ENCODE results near the gene CHRNB4.

The CHRNB4 gene

GRCh38 chr15:78630886-78631633 lies 9.9 kb downstream of the CHRNB4 start:
- no peak for DNase-seq

- DNase-seq: no peak
Measured at GRCh38 chr15:78629716-78630065, 11.3 kb downstream of the CHRNB4 start.

- no peak for DNase-seq
Measured at GRCh38 chr15:78629031-78629715, 11.8 kb downstream of the CHRNB4 start.

DNA sequence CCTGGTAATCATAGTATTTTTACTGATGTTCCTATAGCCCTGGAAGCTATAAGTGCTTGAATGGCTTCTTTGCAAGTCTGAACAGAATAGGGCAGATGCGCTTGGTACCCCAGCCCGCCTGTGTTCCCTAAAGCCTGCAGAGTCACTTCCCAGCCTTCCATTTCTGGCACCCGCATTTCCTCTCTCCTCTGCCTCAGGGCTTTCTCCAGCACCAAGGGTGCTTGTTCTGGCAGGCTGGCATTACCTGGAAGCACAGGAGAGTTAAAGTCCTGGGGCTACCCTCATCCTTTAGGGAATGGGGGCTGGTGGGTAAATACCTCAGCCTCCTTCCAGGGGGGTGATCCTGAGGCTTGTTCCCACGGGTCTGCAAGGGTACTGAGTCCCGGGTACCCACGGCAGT lies 12.8 kb downstream of the CHRNB4 start:
- DNase-seq: no peak

DNA sequence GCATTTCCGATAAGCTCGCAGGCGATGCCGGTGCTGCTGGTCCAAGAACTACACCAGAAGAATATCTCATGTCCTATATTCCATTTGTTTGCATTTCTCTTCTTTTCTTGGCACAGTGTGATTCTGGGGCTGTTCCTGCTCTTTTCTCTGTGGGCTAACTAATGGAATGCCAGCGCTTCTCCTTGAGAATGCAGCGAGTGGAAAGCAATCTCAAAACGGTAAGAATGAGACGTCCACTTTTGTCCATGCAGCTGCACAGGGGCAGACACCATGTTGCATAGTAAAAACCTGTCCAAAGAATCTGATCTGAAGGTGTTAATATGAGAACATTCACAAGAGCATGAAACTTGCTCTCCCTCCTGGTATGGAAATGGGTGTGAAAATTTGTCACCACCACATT lies 13.7 kb downstream of the CHRNB4 start:
- DNase-seq: no peak

DNA sequence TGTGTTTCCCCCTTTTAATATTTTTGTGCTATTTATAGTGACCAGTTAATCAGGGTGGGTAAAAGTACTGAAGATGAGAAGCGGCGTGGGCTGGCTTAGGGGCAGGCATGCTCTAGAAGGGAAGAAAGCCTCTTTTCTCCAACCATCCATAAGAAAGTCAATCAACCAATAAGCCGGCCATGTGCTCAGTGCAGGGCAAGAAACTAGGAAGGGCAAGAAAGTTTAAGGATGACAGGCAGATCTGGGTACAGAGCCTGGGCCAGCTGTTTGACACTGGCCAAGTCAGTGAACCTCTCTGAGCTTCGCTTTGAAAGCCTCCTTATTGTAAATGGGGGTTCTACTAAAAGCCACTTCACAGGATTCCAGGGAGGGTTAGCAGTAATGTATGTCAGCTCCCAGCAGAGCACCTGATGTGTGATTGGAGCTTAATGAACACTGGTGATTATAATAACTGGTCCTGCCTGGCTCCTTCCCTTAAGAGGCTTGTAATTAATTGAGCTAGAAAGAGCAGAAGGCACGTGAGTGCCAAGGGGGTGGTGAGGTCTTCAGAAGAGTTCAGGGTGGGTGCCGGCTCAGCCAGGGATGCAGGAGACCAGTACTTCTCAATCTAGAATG lies 14.5 kb downstream of the CHRNB4 start:
- no peak for DNase-seq

- no peak for DNase-seq
Measured at GRCh38 chr15:78625606-78626280, 15.3 kb downstream of the CHRNB4 start.

GRCh38 chr15:78624651-78625590 lies 16.1 kb downstream of the CHRNB4 start:
- no peak for DNase-seq

GRCh38 chr15:78623786-78624497 lies 17.1 kb downstream of the CHRNB4 start:
- no peak for DNase-seq

DNA sequence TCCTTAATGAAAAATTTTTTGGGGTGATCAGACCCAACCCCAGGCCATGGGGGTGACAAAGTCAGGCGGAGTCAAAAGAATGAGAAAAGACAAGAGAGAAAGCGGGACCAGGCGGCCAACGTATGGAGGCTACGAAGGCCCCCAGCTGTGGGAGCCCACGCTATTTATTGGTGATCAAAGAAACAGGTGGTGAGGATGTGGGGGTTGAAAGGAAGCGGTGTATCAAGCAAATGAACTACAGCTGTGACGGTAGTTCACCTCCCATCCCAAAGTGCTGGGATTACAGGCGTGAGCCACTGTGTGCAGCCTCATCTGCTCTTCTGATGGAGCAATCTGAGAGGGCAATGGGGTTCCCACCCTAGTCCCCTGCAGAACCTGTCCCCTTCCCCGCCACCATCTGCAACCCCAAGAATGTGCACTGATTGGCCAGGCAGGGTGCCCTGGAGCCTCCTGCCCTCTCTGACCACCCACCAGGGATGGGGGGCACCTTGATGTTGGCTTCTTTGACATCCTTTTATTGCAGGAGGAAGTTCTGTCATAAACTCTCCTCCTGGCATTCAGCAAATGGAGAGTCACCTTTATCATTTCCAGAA lies 19.1 kb downstream of the CHRNB4 start:
- no peak for DNase-seq

- DNase-seq: no peak
Measured at GRCh38 chr15:78620527-78621421, 20.2 kb downstream of the CHRNB4 start, which contains the start of gene CHRNA3. CHRNA3 (minus strand) TSS chr15:78620996; CDS start chr15:78620794, 202 bp downstream.

DNA sequence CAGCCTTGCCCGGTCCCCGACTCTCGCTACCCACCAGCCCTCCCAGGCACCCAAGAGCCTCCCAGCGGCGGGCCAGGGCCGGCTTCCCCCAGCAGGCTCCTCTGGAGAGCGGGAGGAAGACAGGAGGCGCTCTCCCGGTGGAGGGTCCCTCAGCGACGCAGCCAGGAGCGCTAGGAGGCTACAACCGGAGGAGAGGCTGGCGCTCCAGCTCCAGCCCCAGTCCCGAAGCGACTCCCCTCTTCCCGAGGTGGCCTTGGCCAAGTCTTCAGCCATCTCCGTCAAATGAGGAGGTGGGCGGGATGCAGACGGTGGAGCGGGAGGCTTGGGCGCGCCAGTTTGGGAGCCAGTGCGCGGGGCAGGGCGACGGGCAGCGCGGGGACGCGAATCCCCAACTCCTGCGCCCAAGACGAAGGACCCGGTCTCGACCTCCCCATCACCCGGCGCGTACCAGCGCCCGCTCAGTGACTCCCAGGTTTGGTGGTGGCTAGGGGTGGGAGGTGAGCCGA lies 20.9 kb downstream of the CHRNB4 start:
- no peak for DNase-seq

DNA sequence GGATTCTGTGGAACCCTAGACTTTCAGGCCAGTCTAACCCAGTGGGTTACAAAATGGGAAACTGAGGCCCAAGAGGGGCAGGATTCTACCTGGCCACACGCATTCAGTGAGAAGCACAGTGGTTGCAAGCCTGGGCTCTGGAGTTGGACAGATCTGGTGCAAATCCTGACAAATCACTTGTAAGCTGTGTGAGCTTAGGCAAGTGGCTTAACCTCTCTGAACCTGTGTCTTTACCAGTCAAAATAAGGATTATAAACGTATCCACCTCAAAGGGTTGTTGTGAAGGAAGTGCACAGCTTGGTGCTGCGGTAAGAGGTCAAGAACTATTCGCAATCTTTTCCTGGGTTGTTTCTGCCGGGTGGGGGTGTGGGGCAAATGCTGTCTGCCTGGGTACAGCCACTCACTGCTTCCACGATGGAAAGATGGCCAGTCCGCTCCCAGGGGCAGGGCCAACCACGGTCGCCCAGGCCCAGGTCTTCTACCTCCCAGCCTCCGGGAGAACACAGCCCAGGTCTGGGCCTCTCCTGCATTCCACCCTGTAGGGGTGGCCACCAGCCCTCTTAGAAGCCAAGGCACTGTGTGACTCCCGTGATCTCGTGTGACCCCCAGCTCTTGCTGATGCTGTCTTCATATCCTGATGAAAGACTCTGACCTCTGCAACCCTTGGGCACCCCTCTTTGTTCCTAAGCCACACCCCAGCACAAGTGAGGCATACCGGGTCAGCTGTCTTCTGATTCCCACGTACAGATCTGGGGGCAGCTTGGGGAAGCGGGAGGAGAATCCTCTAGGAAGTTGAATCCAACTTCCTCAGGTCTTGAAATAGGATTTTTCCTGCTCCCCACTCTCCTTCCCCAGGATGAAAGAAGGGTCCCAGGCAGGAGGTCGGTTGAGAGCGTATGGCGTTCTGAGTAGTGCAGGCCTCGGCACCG lies 21.7 kb downstream of the CHRNB4 start:
- no peak for DNase-seq

GRCh38 chr15:78618490-78618934 lies 22.5 kb downstream of the CHRNB4 start:
- peak; percentile 74 for DNase-seq

- DNase-seq: no peak
Measured at GRCh38 chr15:78618064-78618463, 22.9 kb downstream of the CHRNB4 start.

- DNase-seq: no peak
Measured at GRCh38 chr15:78617516-78617915, 23.5 kb downstream of the CHRNB4 start.

GRCh38 chr15:78617076-78617475 lies 23.9 kb downstream of the CHRNB4 start:
- DNase-seq: peak; percentile 33

DNA sequence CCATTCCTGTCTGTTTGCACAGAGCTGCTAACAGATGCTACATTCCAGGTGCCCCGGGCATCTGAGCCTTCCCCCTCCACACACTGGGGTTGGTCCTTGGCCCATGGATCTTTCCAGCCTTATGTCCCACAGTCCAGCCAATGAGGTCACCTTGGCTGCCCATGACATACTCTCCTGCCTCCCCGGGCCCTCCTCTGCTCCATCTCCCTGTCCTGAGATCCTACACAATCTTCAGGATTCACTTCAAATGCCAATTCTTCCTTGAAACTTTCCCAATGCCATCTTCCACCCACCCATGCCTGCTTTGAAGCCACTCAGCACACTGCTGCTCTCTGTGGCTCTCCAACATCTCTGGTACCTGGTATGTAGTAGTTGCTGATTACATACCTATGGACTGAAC lies 24.5 kb downstream of the CHRNB4 start:
- no peak for DNase-seq

GRCh38 chr15:78615151-78615589 lies 25.8 kb downstream of the CHRNB4 start:
- DNase-seq: no peak

All from MV-4-11 (cell line).